HG03039 (cell line): Measurements from ENCODE around the gene RNH1.

ENCODE experiments used
- ATAC-seq: cut with Tn5 transposase; IDR thresholded peaks from one replicate; pipeline ENCODE4 v1.9.1; 2021; ENCODE audit warnings: mild to moderate bottlenecking, moderate library complexity; ENCODE audit not compliant: unreplicated experiment

RNH1 gene

DNA sequence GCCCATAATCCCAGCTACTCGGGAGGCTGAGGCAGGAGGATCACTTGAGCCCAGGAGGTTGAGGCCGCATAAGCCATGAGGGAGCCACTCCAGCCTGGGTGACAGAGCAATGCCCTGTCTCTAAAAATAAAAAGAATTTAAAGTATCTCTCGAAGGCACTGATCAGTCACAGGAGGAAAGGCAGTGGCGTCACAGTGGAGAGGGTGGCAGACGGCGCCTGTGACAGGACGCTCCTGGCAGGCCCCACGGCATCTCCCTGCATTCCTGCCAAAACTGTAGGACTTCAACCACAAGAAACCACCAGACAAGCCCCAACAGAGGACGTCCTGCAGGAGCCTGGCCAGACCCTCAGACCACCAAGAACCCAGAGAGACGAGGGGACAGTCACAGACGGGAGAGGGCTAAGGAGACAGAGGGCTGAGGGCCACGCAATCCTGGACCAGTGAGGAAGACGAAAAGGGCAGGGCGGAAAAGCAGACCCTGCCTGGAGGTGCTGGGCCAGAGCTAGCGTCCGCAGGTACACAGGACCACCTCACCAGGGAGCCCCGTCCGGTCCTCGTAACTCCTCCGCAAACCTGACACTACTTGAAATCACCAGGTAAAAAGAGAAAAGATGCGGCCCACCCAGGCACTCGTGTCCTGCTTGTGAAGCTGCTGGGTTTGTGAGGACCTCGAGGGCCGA is 5.9 kb downstream of the RNH1 start:
- ATAC-seq: no peak

DNA sequence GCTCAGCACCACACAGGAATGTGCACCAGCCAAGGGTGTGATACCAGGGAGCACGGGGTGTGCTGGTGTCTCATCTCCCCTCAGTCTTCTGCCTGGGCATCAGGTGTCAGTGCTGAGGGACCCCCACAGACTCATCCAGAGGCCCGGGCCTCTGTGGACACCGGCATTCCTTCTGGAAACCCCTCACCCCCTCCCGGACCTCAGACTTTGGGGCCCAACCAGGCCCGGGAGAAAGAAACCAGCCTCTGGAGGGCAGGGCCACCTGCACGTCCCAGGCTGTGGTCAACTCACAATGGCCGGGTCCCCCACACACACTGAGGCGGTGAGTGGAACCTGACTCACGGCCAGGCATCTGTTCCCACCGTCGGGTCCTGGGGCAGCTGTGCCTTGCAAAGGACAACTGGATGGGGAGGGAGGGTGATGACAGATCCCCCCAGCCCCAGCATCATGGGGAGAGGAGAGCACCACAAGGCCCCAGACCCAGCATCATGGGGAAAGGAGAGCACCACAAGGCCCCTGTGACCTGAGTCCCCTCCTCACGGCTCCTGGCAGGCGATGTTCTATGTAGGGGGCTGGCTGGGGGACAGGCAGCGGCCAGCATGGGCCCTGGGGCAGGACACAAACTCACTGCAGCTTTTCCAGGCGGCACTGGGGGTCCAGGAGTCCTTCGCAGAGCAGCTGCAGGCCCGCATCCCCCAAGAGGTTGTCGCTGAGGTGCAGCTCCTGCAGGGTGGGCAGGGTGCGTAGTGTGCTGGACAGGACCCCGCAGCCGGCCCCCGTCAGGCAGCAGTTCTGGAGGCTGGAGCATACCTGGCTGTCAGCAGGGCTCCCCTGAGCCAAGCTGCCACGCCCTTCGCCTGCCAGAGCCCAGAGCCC is 7.6 kb downstream of the RNH1 start:
- ATAC-seq: no peak

DNA sequence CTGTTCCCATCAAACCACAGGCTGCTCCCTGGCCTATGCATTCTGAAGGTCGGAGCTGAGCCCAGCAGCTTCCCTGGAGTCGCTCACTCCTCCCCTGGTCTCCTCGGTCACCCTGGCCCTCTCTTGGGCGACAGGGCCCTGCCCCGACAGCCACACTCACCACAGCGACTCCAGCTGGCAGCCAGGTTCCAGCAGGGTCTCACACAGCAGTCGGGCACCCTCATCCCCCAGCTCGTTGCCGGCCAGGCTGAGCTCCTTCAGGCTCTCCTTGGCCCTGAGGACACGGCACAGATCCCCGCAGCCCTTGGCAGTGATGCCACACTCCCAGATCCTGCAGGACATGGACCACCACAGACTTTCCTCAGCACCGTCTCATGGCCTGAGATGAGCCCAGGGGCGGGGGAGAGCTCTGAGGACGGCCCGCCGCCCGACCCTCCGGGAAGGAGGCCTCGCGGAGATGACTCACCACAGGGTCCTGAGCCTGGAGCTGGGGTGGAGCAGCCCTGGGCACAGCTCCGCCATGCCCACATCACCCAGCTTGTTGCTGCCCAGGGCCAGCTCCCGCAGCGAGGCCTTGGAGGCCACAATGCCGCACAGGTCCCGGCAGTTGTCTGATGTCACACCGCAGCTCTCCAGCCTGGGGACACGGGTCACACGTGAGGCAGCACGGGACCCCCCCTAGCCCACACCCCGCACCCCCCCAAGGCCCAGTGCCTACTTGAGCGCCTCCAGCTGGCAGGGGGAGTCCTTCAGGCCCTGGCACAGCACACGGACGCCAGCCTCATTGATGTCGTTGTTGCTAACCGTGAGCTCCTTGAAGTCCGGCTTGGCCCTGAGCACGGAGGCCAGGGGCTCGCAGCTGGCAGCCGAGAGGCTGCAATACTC is 8.5 kb downstream of the RNH1 start:
- no peak for ATAC-seq

DNA sequence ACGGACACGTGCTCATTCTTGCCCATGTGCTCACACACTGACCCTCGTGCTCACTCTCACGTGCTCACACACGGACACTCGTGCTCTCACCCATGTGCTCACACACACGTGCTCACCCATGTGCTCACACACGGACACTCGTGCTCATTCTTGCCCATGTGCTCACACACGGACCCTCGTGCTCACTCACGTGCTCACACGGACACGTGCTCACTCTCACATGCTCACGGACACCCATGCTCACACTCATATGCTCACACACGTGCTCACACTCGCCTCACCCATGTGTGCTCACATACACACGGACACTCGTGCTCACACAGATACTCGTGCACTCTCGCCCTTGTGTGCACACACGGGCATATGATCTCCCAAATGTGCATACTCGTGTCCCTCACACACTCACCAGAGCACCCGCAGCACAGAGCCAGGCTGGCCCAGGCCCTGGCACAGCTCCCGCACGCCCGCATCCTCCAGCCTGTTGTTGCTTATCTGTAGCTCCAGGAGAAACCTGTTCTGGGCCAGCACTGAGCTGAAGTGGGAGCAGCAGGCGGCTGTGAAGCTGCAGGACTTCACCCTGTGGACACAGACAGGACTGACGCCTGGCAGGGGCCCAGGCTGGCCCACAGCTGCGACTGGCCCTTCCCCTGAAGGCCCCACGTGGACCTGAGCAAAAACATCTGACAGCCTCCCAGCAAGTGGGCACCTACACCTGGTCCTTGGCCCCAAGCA is 9.3 kb downstream of the RNH1 start:
- ATAC-seq: no peak

DNA sequence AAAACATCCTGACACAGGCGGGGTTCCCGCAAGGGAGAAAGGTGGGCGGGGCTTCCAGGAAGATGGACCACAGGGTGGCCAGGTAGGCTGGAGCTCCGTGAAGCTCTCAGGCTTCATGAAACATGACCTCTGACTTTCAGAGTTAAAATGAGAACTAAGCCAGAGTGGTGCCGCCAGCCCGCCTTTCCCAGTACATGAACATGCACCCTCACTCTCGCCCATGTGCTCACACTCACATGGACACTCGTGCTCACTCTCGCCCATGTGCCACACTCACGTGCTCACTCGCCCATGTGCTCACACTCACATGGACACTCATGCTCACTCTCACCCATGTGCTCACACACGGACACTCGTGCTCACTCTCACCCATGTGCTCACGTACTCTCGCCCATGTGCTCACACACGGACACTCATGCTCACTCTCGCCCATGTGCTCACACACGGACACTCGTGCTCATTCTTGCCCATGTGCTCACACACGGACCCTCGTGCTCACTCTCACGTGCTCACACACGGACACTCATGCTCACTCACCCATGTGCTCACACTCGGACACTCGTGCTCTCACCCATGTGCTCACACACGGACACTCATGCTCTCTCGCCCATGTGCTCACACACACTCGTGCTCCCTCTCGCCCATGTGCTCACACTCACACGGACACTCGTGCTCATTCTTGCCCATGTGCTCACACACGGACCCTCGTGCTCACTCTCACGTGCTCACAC is 10.0 kb downstream of the RNH1 start:
- no peak for ATAC-seq

DNA sequence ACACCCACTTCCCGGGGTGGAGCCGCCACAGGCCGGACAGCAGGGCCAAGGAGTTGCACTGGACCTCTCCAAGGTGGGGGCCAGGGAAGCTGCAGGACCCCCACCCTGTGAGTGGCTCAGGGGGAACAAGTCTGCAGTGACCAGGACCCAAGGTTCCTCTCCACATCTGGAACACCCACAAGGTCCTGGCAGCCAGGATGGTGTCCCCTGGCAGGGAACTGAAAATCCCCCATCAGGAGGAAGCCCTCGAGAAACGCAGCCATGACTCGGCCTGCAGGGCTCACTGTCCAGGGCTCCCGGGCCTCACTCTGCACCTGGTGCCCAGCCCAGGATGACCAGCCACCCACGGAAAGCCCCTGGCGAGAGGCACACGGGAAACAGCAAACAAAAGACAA is 11.5 kb downstream of the RNH1 start:
- no peak for ATAC-seq

DNA sequence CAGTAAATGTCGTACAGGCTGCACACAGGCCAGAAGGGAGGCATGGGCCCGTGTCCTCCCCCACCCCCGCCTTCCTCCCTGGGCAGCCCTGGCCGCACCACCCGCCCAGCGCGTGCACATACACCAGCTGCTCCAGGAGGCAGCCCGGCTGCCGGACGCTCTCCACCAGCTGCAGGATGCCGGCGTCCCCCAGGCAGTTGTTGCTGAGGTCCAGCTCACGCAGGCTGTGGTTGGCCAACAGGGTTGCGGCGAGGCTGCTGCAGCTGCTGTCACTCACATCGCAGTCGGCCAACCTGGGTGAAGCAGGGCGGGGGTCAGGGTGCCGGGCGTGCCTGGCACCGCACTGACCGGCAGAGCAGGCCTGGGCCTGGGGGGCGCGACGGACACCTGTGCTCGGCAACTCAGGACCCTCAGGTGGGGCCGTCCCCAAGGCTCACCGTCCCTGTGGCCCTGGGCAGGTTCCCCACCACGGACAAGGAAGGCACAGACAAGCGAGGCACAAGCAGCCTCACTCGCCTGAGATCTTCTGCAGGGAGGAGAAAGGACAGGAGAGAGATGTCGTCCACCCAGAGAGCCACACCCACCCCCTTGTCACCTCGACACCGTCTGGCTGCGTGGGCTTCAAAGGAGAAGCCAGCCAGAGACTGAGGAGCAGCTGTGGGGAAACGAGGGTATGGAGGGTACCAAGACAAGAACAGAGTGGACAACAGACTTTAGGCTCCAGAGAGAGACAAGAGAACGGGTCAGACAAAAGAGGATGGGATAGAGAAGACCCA is 12.1 kb downstream of the RNH1 start:
- ATAC-seq: no peak

DNA sequence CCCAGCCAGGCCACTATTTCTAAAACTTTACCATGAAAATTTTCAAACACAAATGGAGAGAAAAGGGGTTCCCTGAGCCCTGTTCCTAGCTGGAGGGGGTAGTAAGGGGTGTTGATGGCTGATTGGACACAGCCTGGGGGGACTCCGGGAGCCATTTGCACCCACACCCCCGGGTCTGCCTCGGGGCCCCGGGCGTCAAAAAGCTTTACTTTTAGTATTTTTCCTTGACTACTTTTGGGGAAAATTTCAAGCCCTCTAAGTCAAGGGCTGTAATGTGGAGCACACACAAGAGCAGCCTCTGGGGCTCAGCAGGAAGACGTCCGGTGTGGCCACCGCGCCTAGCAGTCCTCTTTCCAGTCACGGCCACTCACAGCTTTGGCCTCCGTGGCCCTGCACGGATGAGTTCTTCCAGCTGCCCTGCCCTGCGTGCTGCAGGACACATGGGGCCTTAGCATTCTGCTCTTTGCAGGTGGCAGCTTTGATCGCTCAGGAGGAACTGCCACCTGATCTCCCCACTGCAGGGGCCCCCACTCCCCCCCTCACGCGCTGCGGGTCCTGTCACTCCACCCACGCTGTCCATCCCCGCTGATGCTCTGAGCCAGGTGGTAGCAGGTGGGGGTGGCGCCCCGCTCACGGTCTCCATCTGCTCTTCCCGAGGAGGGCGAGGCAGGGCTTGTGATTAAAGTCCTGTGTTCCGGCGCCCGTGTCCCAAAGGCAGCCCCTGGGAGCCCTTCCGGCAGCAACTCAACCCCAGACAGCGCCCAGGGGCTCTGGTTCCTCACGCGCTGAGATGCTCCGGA is 14.4 kb downstream of the RNH1 start:
- ATAC-seq: no peak

DNA sequence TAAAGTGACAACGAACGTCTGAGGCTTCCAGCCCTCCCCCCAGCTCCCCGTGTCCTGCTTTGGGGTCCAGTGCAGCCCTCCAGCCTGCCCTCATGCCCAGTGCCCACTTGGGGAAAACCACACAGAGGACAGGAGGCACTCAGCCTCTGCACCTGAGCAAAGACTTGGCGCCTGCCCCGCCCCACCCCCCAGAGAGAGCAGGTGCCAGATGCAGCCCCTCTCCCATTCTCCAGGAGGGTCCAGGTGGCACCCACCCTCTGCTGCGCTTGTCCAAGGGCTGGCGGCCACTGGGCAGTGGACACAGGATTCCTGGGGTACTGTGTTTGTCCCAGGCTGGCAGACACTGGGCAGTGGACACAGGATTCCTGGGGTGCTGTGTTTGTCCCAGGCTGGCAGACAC is 15.7 kb downstream of the RNH1 start:
- no peak for ATAC-seq

DNA sequence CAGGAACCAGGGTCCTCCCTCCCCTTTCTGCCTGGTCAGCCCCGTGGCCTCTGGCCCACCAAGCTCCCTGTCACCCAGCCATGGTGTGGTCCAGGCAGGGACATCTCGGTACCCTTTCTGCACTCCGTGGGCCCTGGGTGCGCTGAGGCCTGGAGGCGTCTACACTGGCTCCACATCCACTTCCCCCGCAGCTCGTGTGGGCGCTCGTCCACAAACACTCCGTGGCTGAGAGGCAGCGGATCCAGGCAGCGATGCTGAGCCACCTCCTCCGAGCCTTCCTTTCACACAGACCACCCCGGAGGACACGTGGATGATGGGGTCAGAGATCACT is 16.1 kb downstream of the RNH1 start:
- ATAC-seq: no peak

DNA sequence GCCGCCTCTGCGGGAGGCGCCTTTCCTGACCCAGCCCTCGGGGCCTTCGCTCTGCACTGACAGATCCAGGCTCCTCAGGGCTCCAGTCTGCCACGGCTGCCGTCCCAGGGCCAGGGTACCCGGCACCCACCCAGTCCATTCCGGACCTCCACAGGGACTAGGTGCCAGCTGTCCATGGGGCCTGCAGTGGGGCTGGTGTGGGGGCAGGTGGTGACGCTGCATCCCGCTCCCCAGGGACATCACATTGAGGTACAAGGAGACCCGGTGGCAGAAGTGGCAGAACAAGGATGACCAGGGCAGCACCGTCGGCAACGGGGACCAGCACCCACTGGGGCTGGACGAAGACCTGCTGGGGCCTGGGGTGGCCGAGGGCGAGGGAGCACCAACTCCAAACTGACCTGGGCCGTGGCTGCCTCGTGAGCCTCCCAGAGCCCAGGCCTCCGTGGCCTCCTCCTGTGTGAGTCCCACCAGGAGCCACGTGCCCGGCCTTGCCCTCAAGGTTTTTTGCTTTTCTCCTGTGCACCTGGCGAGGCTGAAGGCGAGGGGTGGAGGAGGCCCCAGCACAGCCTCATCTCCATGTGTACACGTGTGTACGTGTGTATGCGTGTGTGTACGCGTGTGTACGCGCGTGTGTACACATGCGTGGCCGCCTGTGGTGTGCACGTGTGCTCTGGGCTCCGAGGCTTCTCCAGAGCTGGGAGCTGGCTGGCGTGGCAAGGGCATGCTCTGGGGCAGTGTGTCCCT is 16.7 kb downstream of the RNH1 start:
- no peak for ATAC-seq

DNA sequence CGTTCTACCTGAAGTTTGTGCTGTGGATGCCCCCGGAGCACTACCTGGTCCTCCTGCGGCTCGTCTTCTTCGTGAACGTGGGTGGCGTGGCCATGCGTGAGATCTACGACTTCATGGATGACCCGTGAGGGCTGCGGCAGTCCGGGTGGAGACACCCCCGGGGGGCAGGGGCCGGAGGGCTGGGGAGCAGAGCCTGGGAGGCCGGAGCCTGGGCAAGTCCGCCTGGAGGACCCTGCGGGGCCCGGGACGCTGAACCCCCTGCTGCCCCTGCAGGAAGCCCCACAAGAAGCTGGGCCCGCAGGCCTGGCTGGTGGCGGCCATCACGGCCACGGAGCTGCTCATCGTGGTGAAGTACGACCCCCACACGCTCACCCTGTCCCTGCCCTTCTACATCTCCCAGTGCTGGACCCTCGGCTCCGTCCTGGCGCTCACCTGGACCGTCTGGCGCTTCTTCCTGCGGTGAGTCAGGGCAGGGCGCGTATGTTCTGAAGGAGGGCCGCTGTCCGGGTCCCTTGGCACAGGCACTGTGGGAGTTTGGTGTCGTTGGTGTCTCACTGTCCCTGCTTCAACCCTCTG is 17.3 kb downstream of the RNH1 start:
- no peak for ATAC-seq

DNA sequence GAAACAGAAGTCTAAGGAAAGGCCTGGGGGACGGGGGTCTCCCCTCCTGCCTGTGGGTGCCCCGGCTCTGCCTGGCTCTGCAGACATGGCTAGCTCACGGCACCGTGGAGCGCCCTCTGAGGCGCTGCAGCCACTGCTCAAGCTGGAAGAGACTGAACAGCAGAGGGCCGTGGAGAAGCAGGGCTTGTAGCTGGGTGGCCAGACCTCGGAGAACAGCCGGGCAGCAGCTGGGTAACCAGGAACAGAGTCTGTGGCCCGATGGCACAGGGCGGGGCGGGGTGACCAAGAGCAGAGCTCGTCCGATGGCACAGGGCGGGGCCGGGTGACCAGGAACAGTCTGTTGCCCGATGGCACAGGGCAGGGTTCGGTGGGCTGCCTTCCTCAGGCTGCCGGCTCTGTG is 18.1 kb downstream of the RNH1 start:
- no peak for ATAC-seq

DNA sequence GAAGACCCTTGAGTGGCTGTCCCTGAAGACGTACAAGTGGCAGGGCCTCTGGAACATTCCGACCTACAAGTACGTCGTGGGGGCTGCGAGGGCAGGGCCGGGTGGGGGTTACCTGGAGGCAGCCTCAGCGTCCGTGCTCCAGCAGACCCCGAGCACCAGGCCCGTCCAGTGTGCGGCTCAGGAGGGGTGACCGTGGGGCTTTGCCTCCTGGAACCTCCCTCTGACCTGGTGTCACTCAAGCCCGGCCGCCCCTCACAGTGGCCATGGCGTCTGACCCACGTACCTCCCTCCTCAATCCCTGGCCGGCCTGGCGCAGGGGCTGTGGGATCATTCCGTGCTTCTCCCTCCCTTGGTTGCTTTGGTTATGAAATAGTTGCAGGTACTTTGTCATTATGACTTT is 18.5 kb downstream of the RNH1 start:
- no peak for ATAC-seq

DNA sequence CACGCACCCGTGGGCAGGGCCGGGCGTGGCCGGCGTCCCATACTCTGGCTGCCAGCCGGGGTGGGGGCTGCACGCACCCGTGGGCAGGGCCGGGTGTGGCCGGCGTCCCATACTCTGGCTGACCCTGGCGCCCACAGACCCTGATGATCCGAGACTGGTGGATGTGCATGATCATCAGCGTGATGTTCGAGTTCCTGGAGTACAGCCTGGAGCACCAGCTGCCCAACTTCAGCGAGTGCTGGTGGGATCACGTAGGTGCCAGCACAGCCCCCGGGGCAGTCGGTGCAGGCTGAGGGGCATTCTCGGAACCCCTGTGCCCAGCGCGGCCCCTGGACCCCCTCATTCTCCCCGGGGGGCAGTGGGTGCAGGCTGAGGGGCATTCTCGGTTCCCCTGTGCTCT is 19.0 kb downstream of the RNH1 start:
- ATAC-seq: no peak

DNA sequence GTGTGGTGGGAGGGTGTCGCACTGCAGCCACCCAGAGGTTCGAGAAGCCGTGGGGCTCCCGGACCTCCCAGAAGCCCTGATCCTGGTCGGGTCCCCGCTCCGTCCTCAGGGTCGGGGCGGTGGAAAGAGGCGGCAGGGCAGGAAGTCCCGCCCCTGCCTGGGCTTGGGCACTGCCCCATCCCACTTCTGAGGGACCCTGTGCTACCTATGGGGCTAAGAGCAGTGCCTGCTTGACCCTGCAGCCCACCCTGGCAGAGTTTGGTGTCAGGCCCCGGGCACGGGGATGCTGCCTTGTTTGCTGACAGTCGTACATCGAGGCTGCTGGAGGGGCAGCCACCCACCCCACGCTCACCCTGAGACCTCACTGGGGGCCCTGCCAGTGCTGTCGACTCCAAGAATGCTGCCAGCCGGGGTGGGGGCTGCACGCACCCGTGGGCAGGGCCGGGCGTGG is 19.4 kb downstream of the RNH1 start:
- no peak for ATAC-seq

DNA sequence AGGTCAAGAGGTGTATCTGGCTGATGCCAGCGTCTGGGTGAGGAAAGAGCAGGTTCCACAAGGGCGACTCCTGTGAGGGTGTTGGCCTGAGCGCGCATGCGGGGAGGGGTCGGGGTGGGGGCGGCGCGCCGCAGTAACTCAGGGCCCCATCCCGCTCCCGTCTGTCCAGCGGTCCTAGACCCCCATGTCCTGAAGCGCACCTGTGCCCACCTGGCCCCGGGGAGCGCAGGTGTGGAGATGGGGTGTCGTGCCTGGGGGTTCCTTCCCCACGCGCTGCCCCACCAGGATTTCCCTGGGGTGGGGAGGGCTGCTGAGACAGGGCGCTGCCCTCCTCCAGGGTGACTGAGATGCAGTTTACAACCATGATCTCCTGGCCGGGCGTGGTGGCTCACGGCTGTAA is 20.9 kb downstream of the RNH1 start:
- ATAC-seq: no peak

DNA sequence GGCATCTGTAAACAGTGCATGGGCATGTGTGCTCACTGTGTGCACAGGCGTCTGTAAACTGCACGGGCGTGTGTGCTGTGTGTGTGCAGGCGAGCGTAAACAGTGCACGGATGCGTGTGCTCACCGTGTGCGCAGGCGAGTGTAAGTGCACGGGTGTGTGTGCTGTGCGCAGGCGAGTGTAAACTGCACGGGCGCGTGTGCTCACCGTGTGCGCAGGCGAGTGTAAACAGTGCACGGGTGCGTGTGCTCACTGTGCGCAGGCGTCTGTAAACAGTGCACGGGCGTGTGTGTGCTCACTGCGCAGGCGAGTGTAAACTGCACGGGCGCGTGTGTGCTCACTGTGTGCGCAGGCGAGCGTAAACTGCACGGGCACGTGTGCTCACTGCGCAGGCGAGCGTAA is 22.4 kb downstream of the RNH1 start:
- ATAC-seq: no peak
